GM20000 (cell line): ENCODE data around the gene RRP7A.
A peak's percentile ranks its signal among the peaks of the same experiment; 100 is the strongest.
"Not testable (repeated sequence)": the region's sequence is repeated elsewhere in the genome, so short reads cannot be mapped to it uniquely, and the experiment has no call there.

ENCODE experiments used
- DNase-seq: peaks from one replicate; pipeline ENCODE4 v3.0.0; 2012; ENCODE audit warnings: low spot score
- TF ChIP-seq, protein P1 (sequence below): IDR thresholded peaks from 2 replicates; pipeline ENCODE4 v1.5.1; 2012; ENCODE audit warnings: mild to moderate bottlenecking, control low read depth; ENCODE audit errors: extremely low read depth, missing control alignments

The RRP7A gene

DNA sequence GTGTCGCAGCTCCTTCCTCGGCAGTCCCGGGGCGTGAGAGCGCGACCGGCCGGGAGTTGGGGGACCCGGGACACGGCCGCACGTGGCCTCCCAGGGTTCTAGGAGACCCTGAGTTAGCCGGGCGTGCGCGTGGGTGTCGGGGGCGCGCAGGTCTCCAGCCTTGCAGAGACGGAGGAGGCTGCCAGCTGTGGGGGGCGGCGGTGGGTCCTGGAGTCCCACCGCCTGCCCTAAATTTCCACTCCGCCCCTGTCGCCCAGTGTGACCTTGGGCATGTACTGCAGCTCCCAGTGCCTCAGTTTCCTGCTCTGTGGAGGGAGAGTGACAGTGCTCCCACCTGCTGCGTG is 18.8 kb downstream of the RRP7A start:
- DNase-seq, result no peak
- TF ChIP-seq, protein P1, sequence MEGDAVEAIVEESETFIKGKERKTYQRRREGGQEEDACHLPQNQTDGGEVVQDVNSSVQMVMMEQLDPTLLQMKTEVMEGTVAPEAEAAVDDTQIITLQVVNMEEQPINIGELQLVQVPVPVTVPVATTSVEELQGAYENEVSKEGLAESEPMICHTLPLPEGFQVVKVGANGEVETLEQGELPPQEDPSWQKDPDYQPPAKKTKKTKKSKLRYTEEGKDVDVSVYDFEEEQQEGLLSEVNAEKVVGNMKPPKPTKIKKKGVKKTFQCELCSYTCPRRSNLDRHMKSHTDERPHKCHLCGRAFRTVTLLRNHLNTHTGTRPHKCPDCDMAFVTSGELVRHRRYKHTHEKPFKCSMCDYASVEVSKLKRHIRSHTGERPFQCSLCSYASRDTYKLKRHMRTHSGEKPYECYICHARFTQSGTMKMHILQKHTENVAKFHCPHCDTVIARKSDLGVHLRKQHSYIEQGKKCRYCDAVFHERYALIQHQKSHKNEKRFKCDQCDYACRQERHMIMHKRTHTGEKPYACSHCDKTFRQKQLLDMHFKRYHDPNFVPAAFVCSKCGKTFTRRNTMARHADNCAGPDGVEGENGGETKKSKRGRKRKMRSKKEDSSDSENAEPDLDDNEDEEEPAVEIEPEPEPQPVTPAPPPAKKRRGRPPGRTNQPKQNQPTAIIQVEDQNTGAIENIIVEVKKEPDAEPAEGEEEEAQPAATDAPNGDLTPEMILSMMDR, result no peak

DNA sequence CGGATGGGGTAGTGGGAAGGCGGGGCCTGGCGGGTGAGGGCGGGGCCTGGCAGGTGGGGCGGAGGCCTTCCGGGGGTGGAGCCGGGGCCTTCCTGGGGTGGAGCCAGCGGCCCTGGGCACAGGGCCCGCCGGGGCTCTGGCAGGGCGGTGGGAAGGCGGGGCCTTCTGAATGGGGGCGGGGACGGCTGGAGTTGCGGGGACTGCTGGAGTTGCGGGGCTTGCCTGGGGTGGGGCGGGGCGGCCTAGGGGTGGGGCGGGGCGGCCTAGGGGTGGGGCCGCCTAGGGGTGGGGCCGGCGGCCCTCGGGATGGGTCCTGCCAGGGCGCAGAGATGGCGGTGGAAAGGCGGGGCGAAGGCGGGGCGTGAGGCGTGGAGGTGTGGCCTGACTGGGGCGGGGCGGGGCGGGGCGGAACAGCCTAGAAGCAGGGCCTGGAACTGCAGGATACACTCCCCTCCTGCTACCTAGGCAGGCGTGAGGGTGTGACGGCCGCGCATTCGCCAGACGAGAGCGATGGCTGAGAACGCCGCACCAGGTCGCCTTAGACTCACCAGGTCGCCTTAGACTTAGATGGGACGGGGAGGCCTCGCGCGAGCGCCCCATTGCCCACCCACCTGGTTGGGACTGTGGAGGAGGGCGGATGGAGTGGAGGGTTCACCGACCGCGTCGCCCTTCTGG is 19.3 kb downstream of the RRP7A start:
- TF ChIP-seq, protein P1, result no peak

DNA sequence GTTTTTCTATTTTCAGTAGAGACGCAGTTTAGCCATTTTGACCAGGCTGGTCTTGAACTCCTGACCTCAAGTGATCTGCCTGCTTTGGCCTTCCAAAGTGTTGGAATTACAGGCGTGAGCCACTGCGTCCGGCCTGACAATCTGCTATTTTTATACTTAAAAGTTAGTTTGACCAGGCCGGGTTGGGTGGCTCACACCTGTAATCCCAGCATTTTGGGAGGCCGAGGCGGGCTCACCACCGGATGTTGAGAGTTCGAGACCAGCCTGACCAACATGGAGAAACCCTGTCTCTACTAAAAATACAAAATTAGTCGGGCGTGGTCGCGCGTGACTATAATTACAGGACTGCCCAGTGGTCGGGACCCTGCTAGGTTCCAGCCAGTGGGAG is 19.8 kb downstream of the RRP7A start:
- not testable (repeated sequence) for DNase-seq

More for the DNA sequence above, 19.3 kb downstream of the RRP7A start:
- DNase-seq, result peak; percentile 100

DNA sequence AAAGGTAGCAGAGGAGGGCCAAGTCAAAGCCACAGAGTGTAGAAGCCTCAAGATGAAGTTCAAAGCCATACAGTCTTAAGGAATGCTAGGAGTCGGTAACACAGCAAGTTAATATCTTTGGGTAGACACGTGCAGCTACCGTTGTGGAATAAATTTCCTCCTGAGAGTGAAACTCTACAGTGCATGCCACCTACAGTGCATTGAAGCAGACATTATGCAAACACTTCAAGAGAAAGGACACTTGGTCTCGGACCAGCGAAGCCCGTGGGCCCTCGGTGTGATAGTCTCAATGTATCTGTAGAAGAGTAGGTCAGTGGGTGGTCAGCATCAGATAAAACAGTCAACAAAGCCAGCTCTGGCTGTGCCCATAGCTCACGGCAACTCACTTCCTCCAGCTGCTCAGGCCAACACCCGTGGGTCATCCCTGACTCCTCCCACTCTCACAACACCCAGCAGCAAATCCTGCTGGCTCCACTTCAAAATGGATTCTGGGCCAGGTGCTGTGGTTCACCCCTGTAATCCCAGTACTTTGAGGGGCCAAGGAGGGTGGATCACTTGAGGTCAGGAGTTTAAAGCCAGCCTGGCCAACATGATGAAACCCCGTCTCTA is 24.0 kb downstream of the RRP7A start:
- DNase-seq, result not testable (repeated sequence)

DNA sequence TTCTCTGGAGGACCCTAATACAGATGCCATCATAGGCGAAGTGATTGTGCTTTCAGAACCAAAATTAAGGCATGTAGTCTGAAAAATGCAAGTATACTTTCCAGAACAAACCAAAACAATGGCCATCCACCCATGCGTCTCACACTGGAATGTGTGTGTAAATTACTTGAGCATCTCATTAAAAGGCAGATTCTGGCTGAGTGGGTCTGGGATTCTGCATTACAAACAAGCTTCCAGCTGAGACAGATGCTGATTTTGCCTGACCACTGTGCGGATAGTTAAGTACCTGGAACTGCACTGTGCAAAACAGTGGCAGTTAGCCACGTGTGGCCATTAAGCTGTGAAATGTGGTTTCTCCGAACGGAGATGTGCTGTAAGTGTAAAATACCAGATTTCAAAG is 26.2 kb downstream of the RRP7A start:
- TF ChIP-seq, protein P1, result no peak
- no peak for DNase-seq

DNA sequence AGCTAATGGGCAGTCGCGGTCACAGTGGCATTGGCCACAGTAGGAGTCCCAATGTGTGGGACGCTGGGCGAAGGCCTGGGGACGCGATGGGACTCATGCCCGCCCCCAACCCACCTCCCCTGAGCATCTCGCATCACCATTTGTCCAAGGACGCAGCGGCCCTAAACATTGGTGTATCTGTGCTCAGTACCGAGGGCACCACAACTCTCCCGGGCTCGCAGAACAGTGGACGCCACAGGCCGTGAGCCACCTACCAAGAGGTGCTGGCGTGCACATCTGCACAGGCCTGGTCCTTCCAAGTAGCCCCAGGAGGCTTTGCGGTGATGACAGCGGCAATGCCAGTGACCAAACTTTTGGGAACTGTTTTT is 27.3 kb downstream of the RRP7A start:
- TF ChIP-seq, protein P1, result no peak
- no peak for DNase-seq

DNA sequence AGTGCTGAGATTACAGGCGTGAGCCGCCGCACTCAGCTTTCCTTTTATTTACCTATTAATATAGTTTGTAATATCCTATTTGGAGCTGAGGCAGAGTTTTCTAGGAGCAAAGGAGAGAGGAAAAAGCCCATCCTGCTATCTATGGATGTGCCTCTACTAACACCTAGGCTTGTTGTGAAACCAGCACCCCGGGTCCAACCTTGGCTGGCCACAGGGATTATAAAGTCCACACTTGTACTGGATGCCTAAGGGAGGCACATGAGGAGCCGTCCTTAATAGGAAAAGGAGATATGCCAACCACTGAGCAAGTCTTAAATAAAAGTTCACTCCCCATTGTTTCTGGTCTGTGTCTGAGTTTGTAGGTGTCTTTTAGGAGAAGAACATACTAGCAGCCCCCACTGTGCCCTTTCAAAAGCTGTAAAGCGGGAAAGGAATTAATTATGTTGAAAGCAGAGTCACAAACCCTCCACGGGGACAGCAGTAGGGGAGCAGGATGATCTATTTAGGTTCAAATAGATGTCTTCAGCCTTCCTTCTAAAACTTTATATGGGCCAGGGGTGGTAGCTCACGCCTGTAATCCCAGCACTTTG is 29.3 kb downstream of the RRP7A start:
- TF ChIP-seq, protein P1, result no peak
- no peak for DNase-seq

DNA sequence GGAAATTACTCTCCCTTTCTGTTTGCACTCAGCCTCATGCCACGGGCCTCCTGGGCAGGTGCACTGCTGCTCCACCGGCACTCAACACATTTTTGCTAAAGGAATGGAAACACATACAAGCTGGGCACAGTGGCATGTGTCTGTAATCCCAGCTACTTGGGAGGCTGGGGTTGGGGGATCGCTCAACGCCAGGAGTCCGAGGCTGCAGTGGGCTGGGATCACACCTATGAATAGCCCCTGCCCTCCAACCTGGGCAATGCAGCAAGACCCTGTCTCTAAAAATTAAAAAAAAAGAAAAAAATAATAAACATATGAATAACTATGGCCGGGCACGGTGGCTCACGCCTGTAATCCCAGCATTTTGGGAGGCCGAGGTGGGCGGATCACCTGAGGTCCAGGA is 30.6 kb downstream of the RRP7A start:
- TF ChIP-seq, protein P1, result no peak
- no peak for DNase-seq
